ENCODE data around the gene POLR3A.
"Not testable (repeated sequence)": the region's sequence is repeated elsewhere in the genome, so short reads cannot be mapped to it uniquely, and the experiment has no call there.

The POLR3A gene

GRCh38 chr10:78029269-78030226 lies at the start of gene POLR3A:
Gene POLR3A, minus strand, starts transcription at chr10:78029515. Its CDS starts 108 bp downstream, at chr10:78029407.
- peak; percentile 76 to 91 for DNase-seq (ENCODE audit: extremely low read depth in 1 of 2, low read depth in 1 of 2)

- no peak for DNase-seq (ENCODE audit: extremely low read depth in 1 of 2, low read depth in 1 of 2)
Observed at GRCh38 chr10:78078539-78079330, 49.4 kb upstream of the POLR3A start.

GRCh38 chr10:78075806-78076205 lies 46.5 kb upstream of the POLR3A start:
- DNase-seq (ENCODE audit: extremely low read depth in 1 of 2, low read depth in 1 of 2): not testable (repeated sequence)

GRCh38 chr10:78072504-78072903 lies 43.2 kb upstream of the POLR3A start:
- DNase-seq (ENCODE audit: extremely low read depth in 1 of 2, low read depth in 1 of 2): no peak

- DNase-seq (ENCODE audit: extremely low read depth in 1 of 2, low read depth in 1 of 2): no peak
Observed at GRCh38 chr10:78071857-78072179, 42.5 kb upstream of the POLR3A start.

GRCh38 chr10:78071140-78071856 lies 42.0 kb upstream of the POLR3A start:
- DNase-seq (ENCODE audit: extremely low read depth in 1 of 2, low read depth in 1 of 2): no peak

GRCh38 chr10:78070726-78071125 lies 41.4 kb upstream of the POLR3A start:
- DNase-seq (ENCODE audit: extremely low read depth in 1 of 2, low read depth in 1 of 2): no peak

GRCh38 chr10:78070064-78070463 lies 40.7 kb upstream of the POLR3A start:
- DNase-seq (ENCODE audit: extremely low read depth in 1 of 2, low read depth in 1 of 2): not testable (repeated sequence)

GRCh38 chr10:78069151-78069550 lies 39.8 kb upstream of the POLR3A start:
- DNase-seq (ENCODE audit: extremely low read depth in 1 of 2, low read depth in 1 of 2): no peak

GRCh38 chr10:78066728-78067430 lies 37.6 kb upstream of the POLR3A start:
- no peak for DNase-seq (ENCODE audit: extremely low read depth in 1 of 2, low read depth in 1 of 2)

GRCh38 chr10:78066012-78066411 lies 36.7 kb upstream of the POLR3A start:
- DNase-seq (ENCODE audit: extremely low read depth in 1 of 2, low read depth in 1 of 2): no peak

GRCh38 chr10:78065611-78066010 lies 36.3 kb upstream of the POLR3A start:
- DNase-seq (ENCODE audit: extremely low read depth in 1 of 2, low read depth in 1 of 2): no peak

GRCh38 chr10:78064919-78065318 lies 35.6 kb upstream of the POLR3A start:
- not testable (repeated sequence) for DNase-seq (ENCODE audit: extremely low read depth in 1 of 2, low read depth in 1 of 2)

GRCh38 chr10:78063236-78063635 lies 33.9 kb upstream of the POLR3A start:
- DNase-seq (ENCODE audit: extremely low read depth in 1 of 2, low read depth in 1 of 2): no peak

GRCh38 chr10:78062296-78062695 lies 33.0 kb upstream of the POLR3A start:
- no peak for DNase-seq (ENCODE audit: extremely low read depth in 1 of 2, low read depth in 1 of 2)

- DNase-seq (ENCODE audit: extremely low read depth in 1 of 2, low read depth in 1 of 2): no peak
Observed at GRCh38 chr10:78059906-78060702, 30.8 kb upstream of the POLR3A start.

GRCh38 chr10:78058562-78058961 lies 29.2 kb upstream of the POLR3A start:
- DNase-seq (ENCODE audit: extremely low read depth in 1 of 2, low read depth in 1 of 2): no peak

GRCh38 chr10:78053211-78053868 lies 24.0 kb upstream of the POLR3A start:
- no peak for DNase-seq (ENCODE audit: extremely low read depth in 1 of 2, low read depth in 1 of 2)

GRCh38 chr10:78049851-78050250 lies 20.5 kb upstream of the POLR3A start:
- no peak for DNase-seq (ENCODE audit: extremely low read depth in 1 of 2, low read depth in 1 of 2)

Measured in stimulated activated CD8-positive, alpha-beta memory T cell treated with anti-CD3 and anti-CD28 coated beads, Interleukin-7, amount 100 ng/mL, for 48 hours (primary cell).